GM12872 (cell line): ENCODE results near the gene NEK2.

ENCODE experiments used
- CTCF ChIP-seq: IDR thresholded peaks from 3 replicates; pipeline ENCODE4 v1.5.1; 2011; ENCODE audit warnings: low read depth, mild to moderate bottlenecking, low read length, moderate library complexity; ENCODE audit not compliant: insufficient read depth

NEK2 gene

DNA sequence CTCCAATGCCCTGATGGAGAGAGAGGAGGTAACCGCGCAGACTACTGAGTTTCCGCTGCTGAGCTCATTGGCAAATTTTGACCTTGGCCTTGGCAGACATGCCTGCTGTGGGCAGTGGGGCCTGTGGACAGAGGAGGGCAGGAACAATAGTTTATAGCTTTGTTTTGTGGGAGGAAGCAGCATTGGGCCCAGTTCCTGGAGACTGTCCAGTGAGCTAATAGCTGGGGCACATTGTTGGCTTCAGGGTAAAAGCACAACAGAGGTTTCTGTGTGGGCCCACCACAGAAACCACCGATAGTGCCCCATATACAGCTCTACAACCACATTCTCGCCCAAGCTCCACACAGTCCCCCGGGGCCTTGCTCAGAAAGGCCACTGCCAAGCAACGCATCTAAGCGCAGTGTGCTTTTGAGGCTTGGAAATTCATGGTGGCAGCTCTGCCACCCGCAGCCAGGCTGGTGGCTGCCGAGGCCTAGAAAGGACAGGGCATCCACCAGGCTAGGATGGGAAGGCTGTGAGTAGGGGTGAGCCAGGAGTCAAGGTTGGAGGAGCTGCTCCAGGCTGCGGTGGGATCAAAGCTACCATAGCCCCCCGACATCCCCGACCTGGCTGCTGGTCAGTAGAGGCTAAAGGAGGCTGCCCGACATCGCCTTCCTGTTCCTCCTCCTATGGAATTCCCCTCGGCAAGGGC, 43.2 kb downstream of the NEK2 start:
- no peak for TF ChIP-seq CTCF

- no peak for TF ChIP-seq CTCF
Observed at GRCh38 chr1:211631168-211631567, 44.3 kb downstream of the NEK2 start.

GRCh38 chr1:211630236-211631081, 45.0 kb downstream of the NEK2 start:
- TF ChIP-seq CTCF, result no peak

GRCh38 chr1:211628417-211628816, 47.0 kb downstream of the NEK2 start:
- TF ChIP-seq CTCF, result no peak

- no peak for TF ChIP-seq CTCF
Observed at GRCh38 chr1:211627259-211627658, 48.2 kb downstream of the NEK2 start.

DNA sequence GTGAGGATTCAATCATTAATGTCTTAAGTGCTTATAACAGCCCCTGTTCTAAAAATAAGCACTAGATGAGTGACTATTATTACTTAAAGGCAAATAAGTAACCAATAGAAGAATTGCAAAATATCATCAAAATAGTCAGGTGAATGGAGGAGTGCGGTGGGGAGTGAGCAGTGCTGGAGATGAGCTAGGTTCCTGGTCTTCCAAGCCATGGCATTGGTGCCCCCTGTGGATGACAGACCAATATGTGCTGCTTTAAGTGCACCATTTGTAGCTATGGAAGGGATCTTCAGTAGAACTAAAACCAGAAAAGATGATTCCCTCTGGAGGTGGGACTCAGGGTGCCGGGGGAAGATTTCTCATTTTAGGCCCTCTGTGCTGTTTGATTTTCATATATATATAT, 50.4 kb downstream of the NEK2 start:
- TF ChIP-seq CTCF, result peak; percentile 43; the same call in 2 of the 3 replicates

DNA sequence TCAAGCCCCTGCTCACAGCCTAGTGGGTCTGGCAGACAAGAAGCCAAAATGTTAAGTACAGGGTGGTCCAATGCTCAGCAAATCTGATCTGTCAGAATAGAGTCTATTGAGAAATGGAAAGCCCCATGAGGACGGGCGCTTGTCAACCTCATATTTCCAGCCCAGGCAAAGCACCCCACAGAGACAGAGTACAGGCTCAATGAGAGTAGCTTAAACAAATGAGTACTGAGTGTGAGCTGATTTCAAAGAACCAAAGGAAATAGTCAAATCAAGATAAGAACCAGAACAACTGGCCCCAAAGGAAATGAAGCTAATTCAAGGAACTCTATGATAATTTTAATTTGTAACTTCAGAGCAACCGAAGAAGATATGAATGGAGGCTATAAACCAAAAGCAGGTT, 51.9 kb downstream of the NEK2 start:
- no peak for TF ChIP-seq CTCF
